Progenitor cell of endocrine pancreas (in vitro differentiated cells): ENCODE measurements around the gene ILDR1. TPM values are rescaled to one million over a fixed set of nuclear protein-coding genes. Genes with fewer than 3 reads are reported as not detected.
"Not testable (repeated sequence)": the region's sequence is repeated elsewhere in the genome, so short reads cannot be mapped to it uniquely, and the experiment has no call there.

Experiments used
- DNase-seq: peaks from one replicate; pipeline ENCODE4 v3.0.0; 2021; ENCODE audit warnings: low spot score; ENCODE audit not compliant: unreplicated experiment
- H3K27ac Mint-ChIP-seq: 2 replicates; pipeline ENCODE4 v1.8.0; 2021; ENCODE audit warnings: mild to moderate bottlenecking, moderate library complexity, mixed read lengths
- H3K27me3 Mint-ChIP-seq: 2 replicates; pipeline ENCODE4 v1.8.0; 2021; ENCODE audit warnings: mixed read lengths
- H3K36me3 Mint-ChIP-seq: 2 replicates; pipeline ENCODE4 v1.8.0; 2022; ENCODE audit warnings: mixed read lengths; ENCODE audit not compliant: insufficient read depth
- H3K4me1 Mint-ChIP-seq: 2 replicates; pipeline ENCODE4 v1.8.0; 2021; ENCODE audit warnings: low read depth, mixed read lengths
- H3K4me3 Mint-ChIP-seq: 2 replicates; pipeline ENCODE4 v1.8.0; 2021; ENCODE audit warnings: low read depth, mild to moderate bottlenecking, moderate library complexity, mixed read lengths
- H3K9me3 Mint-ChIP-seq: 2 replicates; pipeline ENCODE4 v1.8.0; 2021; ENCODE audit warnings: low read depth, mixed read lengths
- total RNA-seq: library from RNA; stranded (reverse); gene quantifications from 2 replicates; pipeline ENCODE4 v1.2.1, GENCODE V29; 2021
- TF ChIP-seq, protein P1 (sequence below): fragments of 200-600 bp; sonication (generic); IDR thresholded peaks from one replicate; pipeline ENCODE4 v1.5.0; 2021; ENCODE audit warnings: antibody characterized with exemption, mild to moderate bottlenecking; ENCODE audit not compliant: unreplicated experiment

ILDR1 gene
- total RNA-seq, 1 donor from 2014 or later, result 5.0 TPM

DNA sequence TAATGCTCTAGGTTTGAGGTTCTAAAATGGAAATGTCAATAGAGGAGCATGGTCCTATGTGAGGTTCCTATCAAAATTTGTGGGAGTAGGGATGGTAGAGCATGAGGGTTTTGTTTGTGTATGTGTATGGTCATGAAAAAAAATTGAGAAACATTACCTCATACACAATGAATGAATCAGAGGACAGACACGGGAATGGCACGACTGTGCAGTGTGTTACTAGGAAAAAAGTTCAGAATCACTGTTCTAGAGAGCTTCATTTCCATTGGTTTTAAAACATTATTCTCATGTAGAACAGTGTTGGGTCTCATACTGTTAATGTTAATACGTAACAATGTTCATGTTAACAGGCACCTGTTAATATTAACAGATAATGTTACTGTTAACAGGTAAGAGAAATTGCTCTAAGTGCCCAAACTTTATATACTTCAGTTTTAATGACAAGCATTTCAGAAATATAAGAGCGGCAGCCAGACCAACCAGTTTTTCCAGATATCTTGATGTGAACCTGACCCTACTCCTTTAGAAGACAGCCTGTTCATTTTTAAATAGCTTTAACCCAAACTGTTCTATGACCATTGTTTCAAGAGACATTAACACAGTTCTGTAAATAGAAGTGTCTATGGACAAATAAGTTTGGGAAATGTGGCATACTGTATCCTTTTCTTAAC, 79.8 kb downstream of the ILDR1 start:
- TF ChIP-seq, protein P1, sequence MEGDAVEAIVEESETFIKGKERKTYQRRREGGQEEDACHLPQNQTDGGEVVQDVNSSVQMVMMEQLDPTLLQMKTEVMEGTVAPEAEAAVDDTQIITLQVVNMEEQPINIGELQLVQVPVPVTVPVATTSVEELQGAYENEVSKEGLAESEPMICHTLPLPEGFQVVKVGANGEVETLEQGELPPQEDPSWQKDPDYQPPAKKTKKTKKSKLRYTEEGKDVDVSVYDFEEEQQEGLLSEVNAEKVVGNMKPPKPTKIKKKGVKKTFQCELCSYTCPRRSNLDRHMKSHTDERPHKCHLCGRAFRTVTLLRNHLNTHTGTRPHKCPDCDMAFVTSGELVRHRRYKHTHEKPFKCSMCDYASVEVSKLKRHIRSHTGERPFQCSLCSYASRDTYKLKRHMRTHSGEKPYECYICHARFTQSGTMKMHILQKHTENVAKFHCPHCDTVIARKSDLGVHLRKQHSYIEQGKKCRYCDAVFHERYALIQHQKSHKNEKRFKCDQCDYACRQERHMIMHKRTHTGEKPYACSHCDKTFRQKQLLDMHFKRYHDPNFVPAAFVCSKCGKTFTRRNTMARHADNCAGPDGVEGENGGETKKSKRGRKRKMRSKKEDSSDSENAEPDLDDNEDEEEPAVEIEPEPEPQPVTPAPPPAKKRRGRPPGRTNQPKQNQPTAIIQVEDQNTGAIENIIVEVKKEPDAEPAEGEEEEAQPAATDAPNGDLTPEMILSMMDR, result no peak
- Mint-ChIP-seq H3K4me3 (no peak overlapping the region), H3K36me3 (peaks cover 9% of the 10 kb centered on the region)

DNA sequence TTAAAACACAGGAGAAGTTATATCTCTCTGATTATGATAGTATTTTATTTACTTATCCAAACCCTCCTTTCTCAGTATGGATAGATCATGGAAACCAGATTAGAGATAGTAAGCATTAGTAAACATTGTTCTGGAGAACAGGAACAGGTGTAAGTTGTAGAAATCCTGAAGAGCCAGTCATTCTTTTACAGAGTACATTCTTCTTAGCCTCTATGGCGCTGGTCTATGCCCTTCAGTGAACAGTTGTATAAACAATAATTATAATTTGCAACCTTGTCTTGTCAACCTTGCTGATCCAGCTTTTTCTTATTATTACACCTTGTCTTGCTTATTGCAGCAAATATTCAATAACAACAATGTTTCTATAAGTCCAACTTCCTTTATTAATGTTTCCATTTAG, 80.5 kb downstream of the ILDR1 start:
- Mint-ChIP-seq H3K27me3 (no peaks in the 10 kb centered on the region), H3K36me3 (peaks cover 9% of the 10 kb centered on the region), H3K9me3 (peaks cover 5% of the 10 kb centered on the region), H3K27ac (peak overlapping the region; percentile 42), H3K4me3 (no peak overlapping the region), H3K4me1 (peaks cover 29% of the 10 kb centered on the region)
- TF ChIP-seq, protein P1, result no peak
- DNase-seq, result no peak

More for the DNA sequence above, 79.8 kb downstream of the ILDR1 start:
- DNase-seq, result no peak
- H3K27me3 Mint-ChIP-seq, result no peaks in the 10 kb centered on the region
- H3K4me1 Mint-ChIP-seq, result peaks cover 29% of the 10 kb centered on the region
- H3K9me3 Mint-ChIP-seq, result peaks cover 5% of the 10 kb centered on the region
- H3K27ac Mint-ChIP-seq, result peak overlapping the region; percentile 50

DNA sequence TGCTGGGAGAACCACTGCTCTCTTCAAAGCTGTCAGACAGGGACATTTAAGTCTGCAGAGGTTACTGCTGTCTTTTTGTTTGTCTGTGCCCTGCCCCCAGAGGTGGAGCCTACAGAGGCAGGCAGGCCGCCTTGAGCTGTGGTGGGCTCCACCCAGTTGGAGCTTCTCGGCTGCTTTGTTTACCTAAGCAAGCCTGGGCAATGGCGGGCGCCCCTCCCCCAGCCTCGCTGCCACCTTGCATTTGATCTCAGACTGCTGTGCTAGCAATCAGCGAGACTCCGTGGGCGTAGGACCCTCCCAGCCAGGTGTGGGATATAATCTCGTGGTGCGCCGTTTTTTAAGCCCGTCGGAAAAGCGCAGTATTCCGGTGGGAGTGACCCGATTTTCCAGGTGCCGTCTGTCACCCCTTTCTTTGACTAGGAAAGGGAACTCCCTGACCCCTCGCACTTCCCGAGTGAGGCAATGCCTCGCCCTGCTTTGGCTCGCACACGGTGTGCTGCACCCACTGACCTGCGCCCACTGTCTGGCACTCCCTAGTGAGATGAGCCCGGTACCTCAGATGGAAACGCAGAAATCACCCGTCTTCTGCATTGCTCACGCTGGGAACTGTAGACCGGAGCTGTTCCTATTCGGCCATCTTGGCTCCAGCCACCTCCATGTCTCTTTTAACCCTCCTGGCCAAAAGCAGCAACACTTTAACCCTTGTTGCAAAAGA, 83.7 kb downstream of the ILDR1 start:
- H3K27me3 Mint-ChIP-seq, H3K4me3 Mint-ChIP-seq, H3K27ac Mint-ChIP-seq, DNase-seq, H3K9me3 Mint-ChIP-seq: not testable (repeated sequence)
- Mint-ChIP-seq H3K4me1 (peaks cover 27% of the 10 kb centered on the region), H3K36me3 (peaks cover 11% of the 10 kb centered on the region)

Other genes starting within 250 kb of the ILDR1 start
- gene IQCB1, start 187.2 kb downstream of the ILDR1 start, total RNA-seq, result 38.3 and 38.7 TPM in 2 replicates
- 7.0 and 7.6 TPM in 2 replicates for gene EAF2, start 187.0 kb downstream of the ILDR1 start, total RNA-seq
- 4.2 and 7.1 TPM in 2 replicates for gene SLC15A2, start 127.8 kb downstream of the ILDR1 start, total RNA-seq
- not detected in 2 replicates for gene CD86, start 33.1 kb upstream of the ILDR1 start, total RNA-seq
- 2.3 and 2.5 TPM in 2 replicates for gene CASR, start 161.4 kb upstream of the ILDR1 start, total RNA-seq